Neural progenitor cell (in vitro differentiated cells): ENCODE results near the gene TP73.

Source experiments
- EZH2 ChIP-seq: fragments of 200-600 bp; sonication (generic); IDR thresholded peaks from 2 replicates; pipeline ENCODE4 v1.6.1; 2017; ENCODE audit warnings: antibody characterized with exemption, mild to moderate bottlenecking, moderate library complexity
- EZH2phosphoT487 ChIP-seq: fragments of 200-600 bp; sonication (generic); IDR thresholded peaks from 2 replicates; pipeline ENCODE4 v1.6.1; 2017; ENCODE audit warnings: antibody characterized with exemption
- TF ChIP-seq, protein P1 (sequence below): fragments of 200-600 bp; sonication (generic); IDR thresholded peaks from 2 replicates; pipeline ENCODE4 v1.5.1; 2017; ENCODE audit warnings: antibody characterized with exemption, mild to moderate bottlenecking

DNA sequence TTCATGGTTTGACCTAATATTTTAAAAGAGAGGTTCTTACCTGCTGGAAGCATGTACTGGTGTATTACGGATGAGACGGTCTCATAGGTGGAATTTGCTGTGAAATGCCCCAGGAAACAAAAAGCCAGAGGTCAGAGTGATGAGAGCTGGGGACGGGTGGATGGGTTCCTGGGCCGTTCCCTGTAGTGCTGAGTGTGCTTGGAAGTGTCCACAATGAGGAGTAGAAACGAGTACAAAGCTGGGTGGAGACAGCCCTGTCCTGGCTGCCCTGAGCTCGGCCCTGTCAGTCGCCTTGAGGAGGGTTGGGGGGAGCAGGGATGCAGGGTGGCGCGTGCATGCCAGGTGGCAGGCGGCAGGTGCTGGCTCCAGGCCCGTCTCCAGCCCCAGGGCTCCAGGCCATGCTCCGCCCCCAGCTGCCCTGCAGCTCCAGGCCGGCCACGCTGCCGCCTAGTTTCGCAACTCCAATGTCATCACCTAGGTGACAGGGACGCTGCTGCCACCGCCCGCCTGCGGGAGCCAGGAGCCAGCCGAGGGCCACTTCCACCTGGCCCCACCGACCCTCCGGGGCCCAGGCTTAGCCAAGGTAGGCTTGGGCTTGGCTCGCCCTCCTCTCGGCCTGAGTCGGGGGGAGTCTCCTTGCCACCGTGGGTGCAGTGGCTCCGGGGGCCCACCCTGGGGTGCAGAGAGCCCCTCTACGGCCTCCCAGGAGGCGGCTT is 16.4 kb downstream of the TP73 start:
- TF ChIP-seq, protein P1, sequence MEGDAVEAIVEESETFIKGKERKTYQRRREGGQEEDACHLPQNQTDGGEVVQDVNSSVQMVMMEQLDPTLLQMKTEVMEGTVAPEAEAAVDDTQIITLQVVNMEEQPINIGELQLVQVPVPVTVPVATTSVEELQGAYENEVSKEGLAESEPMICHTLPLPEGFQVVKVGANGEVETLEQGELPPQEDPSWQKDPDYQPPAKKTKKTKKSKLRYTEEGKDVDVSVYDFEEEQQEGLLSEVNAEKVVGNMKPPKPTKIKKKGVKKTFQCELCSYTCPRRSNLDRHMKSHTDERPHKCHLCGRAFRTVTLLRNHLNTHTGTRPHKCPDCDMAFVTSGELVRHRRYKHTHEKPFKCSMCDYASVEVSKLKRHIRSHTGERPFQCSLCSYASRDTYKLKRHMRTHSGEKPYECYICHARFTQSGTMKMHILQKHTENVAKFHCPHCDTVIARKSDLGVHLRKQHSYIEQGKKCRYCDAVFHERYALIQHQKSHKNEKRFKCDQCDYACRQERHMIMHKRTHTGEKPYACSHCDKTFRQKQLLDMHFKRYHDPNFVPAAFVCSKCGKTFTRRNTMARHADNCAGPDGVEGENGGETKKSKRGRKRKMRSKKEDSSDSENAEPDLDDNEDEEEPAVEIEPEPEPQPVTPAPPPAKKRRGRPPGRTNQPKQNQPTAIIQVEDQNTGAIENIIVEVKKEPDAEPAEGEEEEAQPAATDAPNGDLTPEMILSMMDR: no peak
- TF ChIP-seq EZH2 (no peak), EZH2phosphoT487 (no peak)
